Liver (tissue), 9 donors: ENCODE data around the gene DNM3. TPM values are rescaled to one million over a fixed set of nuclear protein-coding genes. Genes with fewer than 3 reads are reported as not detected.

ENCODE experiments used
- DNase-seq: peaks from one replicate; pipeline ENCODE4 v3.0.0-alpha.2; 2017; ENCODE audit warnings: low spot score
- H3K27ac ChIP-seq, 2 donors: one replicate each; pipeline ENCODE4 v1.7.0; 2013; ENCODE audit warnings: inconsistent platforms in 2 of 2, low read length in 2 of 2, control low read depth in 1 of 2, low read depth in 1 of 2, mild to moderate bottlenecking in 1 of 2
- H3K27me3 ChIP-seq, 4 donors: one replicate each; pipeline versions ENCODE4 v1.6.1 to v1.7.0; 2013; ENCODE audit warnings: low read length in 3 of 4, inconsistent platforms in 1 of 4, mild to moderate bottlenecking in 1 of 4, moderate library complexity in 1 of 4; ENCODE audit not compliant: control insufficient read depth in 4 of 4, insufficient read depth in 4 of 4
- H3K36me3 ChIP-seq, 4 donors: one replicate each; pipeline versions ENCODE4 v1.6.1 to v1.7.0; 2013; ENCODE audit warnings: low read length in 3 of 4, mild to moderate bottlenecking in 3 of 4, low read depth in 1 of 4, moderate library complexity in 1 of 4; ENCODE audit not compliant: control insufficient read depth in 4 of 4, insufficient read depth in 3 of 4
- H3K4me1 ChIP-seq, 4 donors: one replicate each; pipeline versions ENCODE4 v1.6.1 to v1.7.0; 2013; ENCODE audit warnings: low read length in 3 of 4, mild to moderate bottlenecking in 3 of 4, moderate library complexity in 1 of 4; ENCODE audit not compliant: control insufficient read depth in 4 of 4, insufficient read depth in 4 of 4
- H3K4me3 ChIP-seq, 3 donors: one replicate each; pipeline versions ENCODE4 v1.6.1 to v1.7.0; 2013; ENCODE audit warnings: low read length in 3 of 3, control low read depth in 1 of 3, low read depth in 1 of 3, mild to moderate bottlenecking in 1 of 3
- H3K9ac ChIP-seq, 2 donors: one replicate each; pipeline ENCODE4 v1.7.0; 2013; ENCODE audit warnings: low read length in 2 of 2, mild to moderate bottlenecking in 2 of 2, moderate library complexity in 2 of 2, control low read depth in 1 of 2, low read depth in 1 of 2
- H3K9me3 ChIP-seq, 4 donors: one replicate each; pipeline versions ENCODE4 v1.6.1 to v1.7.0; 2013; ENCODE audit warnings: low read length in 3 of 4; ENCODE audit not compliant: control insufficient read depth in 4 of 4
- EGR1 ChIP-seq, 2 donors: IDR thresholded peaks; 2 replicates each; pipeline ENCODE4 v1.6.1; 2016 to 2018; ENCODE audit warnings: antibody characterized with exemption in 2 of 2, low read depth in 2 of 2
- FOXA1 ChIP-seq: IDR thresholded peaks from 2 replicates; pipeline ENCODE4 v1.6.1; 2016; ENCODE audit warnings: antibody characterized with exemption
- FOXA2 ChIP-seq: IDR thresholded peaks from 2 replicates; pipeline ENCODE4 v1.6.1; 2016; ENCODE audit warnings: antibody characterized with exemption
- GABPA ChIP-seq, 2 donors: IDR thresholded peaks in 1 of 2; conservative IDR thresholded peaks in 1 of 2; 2 replicates each; pipeline ENCODE4 v1.6.1; 2016; ENCODE audit warnings: antibody characterized with exemption in 2 of 2, mild to moderate bottlenecking in 1 of 2, moderate library complexity in 1 of 2
- JUND ChIP-seq, 2 donors: IDR thresholded peaks; 2 replicates each; pipeline ENCODE4 v1.6.1; 2016; ENCODE audit warnings: antibody characterized with exemption in 2 of 2
- NR2F2 ChIP-seq: IDR thresholded peaks from 2 replicates; pipeline ENCODE4 v1.6.1; 2016; ENCODE audit warnings: antibody characterized with exemption
- SP1 ChIP-seq: IDR thresholded peaks from 2 replicates; pipeline ENCODE4 v1.6.1; 2018; ENCODE audit warnings: antibody characterized with exemption, mild to moderate bottlenecking
- TAF1 ChIP-seq: conservative IDR thresholded peaks from 2 replicates; pipeline ENCODE4 v1.6.1; 2016; ENCODE audit warnings: antibody characterized with exemption, mild to moderate bottlenecking
- YY1 ChIP-seq: IDR thresholded peaks from 2 replicates; pipeline ENCODE4 v1.6.1; 2016; ENCODE audit warnings: antibody characterized with exemption, mild to moderate bottlenecking
- WGBS: extraction: QIAGEN DNeasy Blood & Tissue Kit; methylation state at CpG from one replicate; pipeline ENCODE4 v1.1.7; 2013; 5-methylcytosine and 5-hydroxymethylcytosine counted together
- polyA plus RNA-seq, 2 donors: library from polyadenylated mRNA; stranded (reverse) in 1 of 2; unstranded in 1 of 2; fragments of 200-250 nt in 1 of 2; fragments of >200 nt in 1 of 2; fragmentation: Nextera tagmentation in 1 of 2; extraction: Ambion mirVana in 1 of 2; gene quantifications; one replicate each; pipeline versions ENCODE4 v1.2.1 to v1.2.3, GENCODE V29; 2013 to 2015
- total RNA-seq, 2 donors: library from RNA; depleted of rRNA; stranded (reverse); fragments of >200 nt; gene quantifications; one replicate each; pipeline ENCODE4 v1.2.3, GENCODE V29; 2014
- TF ChIP-seq, protein P1 (sequence below): IDR thresholded peaks from 2 replicates; pipeline ENCODE4 v1.6.1; 2016; ENCODE audit warnings: antibody characterized with exemption
- TF ChIP-seq, protein P2 (sequence below): IDR thresholded peaks from 2 replicates; pipeline ENCODE4 v1.6.1; 2016; ENCODE audit warnings: antibody characterized with exemption, mild to moderate bottlenecking
- TF ChIP-seq, protein P3 (sequence below): fragments of 150-350 bp; IDR thresholded peaks from 2 replicates; pipeline ENCODE4 v1.5.1; 2017; ENCODE audit warnings: improper control_type of control experiment, low read depth, low read length; ENCODE audit not compliant: missing input control
- TF ChIP-seq, protein P4 (sequence below): IDR thresholded peaks from 2 replicates; pipeline ENCODE4 v1.6.1; 2016; ENCODE audit warnings: antibody characterized with exemption
- donor health status: healthy.
- donor health status: healthy.
- donor health status: healthy.
- donor health status: healthy.
- donor health status: healthy.

Gene DNM3
- total and polyA plus RNA-seq, 4 donors, result 0.08 to 3.2 (median 1.0) TPM

- 83% methylated on average over 2 of the region's 2 CpGs for WGBS
- no peaks in the 10 kb centered on the region for H3K36me3 ChIP-seq
- H3K27ac ChIP-seq, result no peak overlapping the region
- DNase-seq, result no peak
- no peaks in the 10 kb centered on the region for H3K9me3 ChIP-seq
- no peaks in the 10 kb centered on the region for H3K4me1 ChIP-seq
- TF ChIP-seq SP1 (no peak), TAF1 (no peak), FOXA1 (no peak), GABPA (IDR thresholded peaks at IDR 0.05 in 1 of 2, conservative IDR thresholded peaks at IDR 0.05 in 1 of 2) (no peak), JUND (IDR thresholded peaks at IDR 0.05) (no peak), YY1 (no peak), FOXA2 (no peak), NR2F2 (no peak), EGR1 (IDR thresholded peaks at IDR 0.05; ENCODE audit: low read depth in 2 of 2) (no peak)
- TF ChIP-seq, protein P1, sequence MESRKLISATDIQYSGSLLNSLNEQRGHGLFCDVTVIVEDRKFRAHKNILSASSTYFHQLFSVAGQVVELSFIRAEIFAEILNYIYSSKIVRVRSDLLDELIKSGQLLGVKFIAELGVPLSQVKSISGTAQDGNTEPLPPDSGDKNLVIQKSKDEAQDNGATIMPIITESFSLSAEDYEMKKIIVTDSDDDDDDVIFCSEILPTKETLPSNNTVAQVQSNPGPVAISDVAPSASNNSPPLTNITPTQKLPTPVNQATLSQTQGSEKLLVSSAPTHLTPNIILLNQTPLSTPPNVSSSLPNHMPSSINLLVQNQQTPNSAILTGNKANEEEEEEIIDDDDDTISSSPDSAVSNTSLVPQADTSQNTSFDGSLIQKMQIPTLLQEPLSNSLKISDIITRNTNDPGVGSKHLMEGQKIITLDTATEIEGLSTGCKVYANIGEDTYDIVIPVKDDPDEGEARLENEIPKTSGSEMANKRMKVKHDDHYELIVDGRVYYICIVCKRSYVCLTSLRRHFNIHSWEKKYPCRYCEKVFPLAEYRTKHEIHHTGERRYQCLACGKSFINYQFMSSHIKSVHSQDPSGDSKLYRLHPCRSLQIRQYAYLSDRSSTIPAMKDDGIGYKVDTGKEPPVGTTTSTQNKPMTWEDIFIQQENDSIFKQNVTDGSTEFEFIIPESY, result no peak
- TF ChIP-seq, protein P2, sequence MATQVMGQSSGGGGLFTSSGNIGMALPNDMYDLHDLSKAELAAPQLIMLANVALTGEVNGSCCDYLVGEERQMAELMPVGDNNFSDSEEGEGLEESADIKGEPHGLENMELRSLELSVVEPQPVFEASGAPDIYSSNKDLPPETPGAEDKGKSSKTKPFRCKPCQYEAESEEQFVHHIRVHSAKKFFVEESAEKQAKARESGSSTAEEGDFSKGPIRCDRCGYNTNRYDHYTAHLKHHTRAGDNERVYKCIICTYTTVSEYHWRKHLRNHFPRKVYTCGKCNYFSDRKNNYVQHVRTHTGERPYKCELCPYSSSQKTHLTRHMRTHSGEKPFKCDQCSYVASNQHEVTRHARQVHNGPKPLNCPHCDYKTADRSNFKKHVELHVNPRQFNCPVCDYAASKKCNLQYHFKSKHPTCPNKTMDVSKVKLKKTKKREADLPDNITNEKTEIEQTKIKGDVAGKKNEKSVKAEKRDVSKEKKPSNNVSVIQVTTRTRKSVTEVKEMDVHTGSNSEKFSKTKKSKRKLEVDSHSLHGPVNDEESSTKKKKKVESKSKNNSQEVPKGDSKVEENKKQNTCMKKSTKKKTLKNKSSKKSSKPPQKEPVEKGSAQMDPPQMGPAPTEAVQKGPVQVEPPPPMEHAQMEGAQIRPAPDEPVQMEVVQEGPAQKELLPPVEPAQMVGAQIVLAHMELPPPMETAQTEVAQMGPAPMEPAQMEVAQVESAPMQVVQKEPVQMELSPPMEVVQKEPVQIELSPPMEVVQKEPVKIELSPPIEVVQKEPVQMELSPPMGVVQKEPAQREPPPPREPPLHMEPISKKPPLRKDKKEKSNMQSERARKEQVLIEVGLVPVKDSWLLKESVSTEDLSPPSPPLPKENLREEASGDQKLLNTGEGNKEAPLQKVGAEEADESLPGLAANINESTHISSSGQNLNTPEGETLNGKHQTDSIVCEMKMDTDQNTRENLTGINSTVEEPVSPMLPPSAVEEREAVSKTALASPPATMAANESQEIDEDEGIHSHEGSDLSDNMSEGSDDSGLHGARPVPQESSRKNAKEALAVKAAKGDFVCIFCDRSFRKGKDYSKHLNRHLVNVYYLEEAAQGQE, result no peak
- TF ChIP-seq, protein P3, sequence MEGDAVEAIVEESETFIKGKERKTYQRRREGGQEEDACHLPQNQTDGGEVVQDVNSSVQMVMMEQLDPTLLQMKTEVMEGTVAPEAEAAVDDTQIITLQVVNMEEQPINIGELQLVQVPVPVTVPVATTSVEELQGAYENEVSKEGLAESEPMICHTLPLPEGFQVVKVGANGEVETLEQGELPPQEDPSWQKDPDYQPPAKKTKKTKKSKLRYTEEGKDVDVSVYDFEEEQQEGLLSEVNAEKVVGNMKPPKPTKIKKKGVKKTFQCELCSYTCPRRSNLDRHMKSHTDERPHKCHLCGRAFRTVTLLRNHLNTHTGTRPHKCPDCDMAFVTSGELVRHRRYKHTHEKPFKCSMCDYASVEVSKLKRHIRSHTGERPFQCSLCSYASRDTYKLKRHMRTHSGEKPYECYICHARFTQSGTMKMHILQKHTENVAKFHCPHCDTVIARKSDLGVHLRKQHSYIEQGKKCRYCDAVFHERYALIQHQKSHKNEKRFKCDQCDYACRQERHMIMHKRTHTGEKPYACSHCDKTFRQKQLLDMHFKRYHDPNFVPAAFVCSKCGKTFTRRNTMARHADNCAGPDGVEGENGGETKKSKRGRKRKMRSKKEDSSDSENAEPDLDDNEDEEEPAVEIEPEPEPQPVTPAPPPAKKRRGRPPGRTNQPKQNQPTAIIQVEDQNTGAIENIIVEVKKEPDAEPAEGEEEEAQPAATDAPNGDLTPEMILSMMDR, result no peak
- no peaks in the 10 kb centered on the region for H3K27me3 ChIP-seq
- H3K9ac ChIP-seq, result no peak overlapping the region
- no peak overlapping the region for H3K4me3 ChIP-seq
These were observed 379.1 kb downstream of the DNM3 start for GRCh38 chr1:172220376-172220775.

DNA sequence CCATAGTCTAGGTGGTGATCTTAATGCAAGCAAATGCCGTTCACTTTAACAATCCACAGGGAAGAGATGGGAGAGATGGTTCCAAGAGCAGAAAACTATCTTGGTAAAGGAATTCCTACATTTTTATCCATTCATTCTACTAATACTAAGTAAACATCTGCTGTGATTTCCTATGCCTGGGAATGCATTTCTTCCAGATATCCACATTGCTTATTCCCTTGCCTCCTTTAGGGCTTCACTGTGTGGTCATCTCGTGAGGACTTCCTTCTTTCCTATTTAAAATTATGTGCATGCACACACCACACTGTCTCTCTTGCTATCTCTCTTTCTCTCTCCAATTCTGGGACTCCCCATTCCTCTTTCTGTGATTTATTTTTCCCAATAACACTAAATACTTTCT lies 380.1 kb downstream of the DNM3 start:
- Histone ChIP-seq H3K36me3 (no peaks in the 10 kb centered on the region), H3K4me3 (no peak overlapping the region), H3K27ac (no peak overlapping the region), H3K27me3 (no peaks in the 10 kb centered on the region), H3K9ac (no peak overlapping the region), H3K4me1 (no peaks in the 10 kb centered on the region), H3K9me3 (no peaks in the 10 kb centered on the region)
- DNase-seq, result no peak
- WGBS, result 89% methylated on average over 2 of the region's 2 CpGs
- TF ChIP-seq, protein P4, sequence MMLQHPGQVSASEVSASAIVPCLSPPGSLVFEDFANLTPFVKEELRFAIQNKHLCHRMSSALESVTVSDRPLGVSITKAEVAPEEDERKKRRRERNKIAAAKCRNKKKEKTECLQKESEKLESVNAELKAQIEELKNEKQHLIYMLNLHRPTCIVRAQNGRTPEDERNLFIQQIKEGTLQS, result no peak
- no peak for TF ChIP-seq FOXA2
- TF ChIP-seq, protein P3, result no peak
- no peak for TF ChIP-seq JUND (IDR thresholded peaks at IDR 0.05)
- TF ChIP-seq, protein P1, result no peak
